ENCODE measurements around the gene CYLD.

Gene CYLD

GRCh38 chr16:50711862-50712559 lies 29.9 kb upstream of the CYLD start:
- DNase-seq (ENCODE audit: low read depth): no peak

GRCh38 chr16:50712560-50712898 lies 29.4 kb upstream of the CYLD start:
- no peak for DNase-seq (ENCODE audit: low read depth)

- DNase-seq (ENCODE audit: low read depth): no peak
These were observed 28.9 kb upstream of the CYLD start for GRCh38 chr16:50712956-50713355.

- DNase-seq (ENCODE audit: low read depth): no peak
These were observed 24.8 kb upstream of the CYLD start for GRCh38 chr16:50717091-50717490.

GRCh38 chr16:50717494-50717893 lies 24.4 kb upstream of the CYLD start:
- no peak for DNase-seq (ENCODE audit: low read depth)

- no peak for DNase-seq (ENCODE audit: low read depth)
These were observed 23.7 kb upstream of the CYLD start for GRCh38 chr16:50718061-50718760.

GRCh38 chr16:50718761-50719400 lies 23.0 kb upstream of the CYLD start:
- no peak for DNase-seq (ENCODE audit: low read depth)

- no peak for DNase-seq (ENCODE audit: low read depth)
These were observed 22.2 kb upstream of the CYLD start for GRCh38 chr16:50719401-50720337.

- no peak for DNase-seq (ENCODE audit: low read depth)
These were observed 20.1 kb upstream of the CYLD start for GRCh38 chr16:50721549-50722404.

- no peak for DNase-seq (ENCODE audit: low read depth)
These were observed 19.5 kb upstream of the CYLD start for GRCh38 chr16:50722405-50722737.

GRCh38 chr16:50722960-50723359 lies 18.9 kb upstream of the CYLD start:
- no peak for DNase-seq (ENCODE audit: low read depth)

- no peak for DNase-seq (ENCODE audit: low read depth)
These were observed 17.6 kb upstream of the CYLD start for GRCh38 chr16:50724306-50724705.

GRCh38 chr16:50731130-50731988 lies 10.5 kb upstream of the CYLD start:
- no peak for DNase-seq (ENCODE audit: low read depth)

- no peak for DNase-seq (ENCODE audit: low read depth)
These were observed 9.7 kb upstream of the CYLD start for GRCh38 chr16:50731989-50732832.

GRCh38 chr16:50733468-50733867 lies 8.4 kb upstream of the CYLD start:
- DNase-seq (ENCODE audit: low read depth): no peak

- DNase-seq (ENCODE audit: low read depth): no peak
These were observed 6.2 kb upstream of the CYLD start for GRCh38 chr16:50735629-50736122.

- DNase-seq (ENCODE audit: low read depth): no peak
These were observed 5.4 kb upstream of the CYLD start for GRCh38 chr16:50736448-50736847.

GRCh38 chr16:50737420-50737959 lies 4.4 kb upstream of the CYLD start:
- DNase-seq (ENCODE audit: low read depth): no peak

- no peak for DNase-seq (ENCODE audit: low read depth)
These were observed 2.9 kb upstream of the CYLD start for GRCh38 chr16:50739031-50739430.

Measured in activated T-cell treated with anti-CD3 and anti-CD28 coated beads for 48 hours (primary cell).